OCI-LY1 (cell line): ENCODE measurements around the gene ISL1.

ENCODE experiments used
- CTCF ChIP-seq: fragments of 200-600 bp; sonication (generic), shearing (Covaris generic); IDR thresholded peaks from 2 replicates; pipeline ENCODE4 v1.5.1; 2017; ENCODE audit warnings: mild to moderate bottlenecking, antibody characterized with exemption, low read length, moderate library complexity, mixed read lengths
- EZH2 ChIP-seq: fragments of 200-600 bp; sonication (generic), shearing (Covaris generic); IDR thresholded peaks from 2 replicates; pipeline ENCODE4 v1.8.0; 2017; ENCODE audit warnings: borderline replicate concordance, mixed run types, mild to moderate bottlenecking, antibody characterized with exemption, low read length, moderate library complexity, mixed read lengths

- TF ChIP-seq CTCF (no peak), EZH2 (no peak)
These were observed 6.7 kb upstream of the ISL1 start for GRCh38 chr5:51376509-51376908.
